GM12891 (cell line): ENCODE data around the gene MINPP1.

Experiments used
- PAX5 ChIP-seq: IDR thresholded peaks from 2 replicates; pipeline ENCODE4 v1.6.1; 2011; ENCODE audit warnings: low read length, moderate library complexity, mild to moderate bottlenecking; ENCODE audit not compliant: insufficient read depth, severe bottlenecking
- POLR2A ChIP-seq: IDR thresholded peaks from 2 replicates; pipeline ENCODE4 v1.6.1; 2011; ENCODE audit warnings: low read depth, low read length, control low read depth
- POLR2AphosphoS5 ChIP-seq: IDR thresholded peaks from 2 replicates; pipeline ENCODE4 v1.6.1; 2011; ENCODE audit warnings: low read depth, low read length, control low read depth
- POU2F2 ChIP-seq: IDR thresholded peaks from 2 replicates; pipeline ENCODE4 v1.6.1; 2011; ENCODE audit warnings: low read depth, mild to moderate bottlenecking, control low read depth, low read length, moderate library complexity
- SPI1 ChIP-seq: IDR thresholded peaks from 2 replicates; pipeline ENCODE4 v1.6.1; 2011; ENCODE audit warnings: low read depth, low read length, control low read depth

DNA sequence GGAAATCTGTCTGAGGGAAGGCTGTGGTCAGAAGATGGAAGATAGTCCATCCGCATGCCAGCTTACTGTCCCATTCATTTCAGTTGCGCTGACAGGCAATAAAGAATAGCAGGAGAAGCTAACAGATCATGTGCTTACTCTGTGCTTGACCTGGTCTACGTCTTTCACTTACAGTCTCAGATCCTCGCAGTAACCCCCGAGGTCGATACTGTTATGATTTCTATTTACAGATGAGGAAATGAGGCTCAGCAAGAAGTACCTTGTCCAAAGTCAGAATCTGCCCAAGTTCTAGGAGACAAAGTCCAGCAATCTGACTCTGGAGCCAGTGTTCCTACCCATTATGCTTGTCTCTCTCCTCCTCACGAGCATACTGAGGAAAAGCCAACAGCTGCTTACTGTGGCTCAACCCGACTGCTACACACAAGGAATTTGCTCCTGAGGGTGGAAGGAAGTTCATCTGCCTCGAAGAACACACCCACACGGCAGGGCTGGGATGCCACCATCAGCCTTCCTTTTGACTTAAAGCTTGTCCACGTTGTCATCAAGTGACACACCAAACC lies 74.2 kb downstream of the MINPP1 start:
- TF ChIP-seq POLR2AphosphoS5 (no peak), POU2F2 (no peak), POLR2A (no peak), PAX5 (no peak), SPI1 (no peak)
